ENCODE data around the gene PTH1R.

The PTH1R gene

GRCh38 chr3:46947981-46948791, 70.7 kb downstream of the PTH1R start:
- in situ Hi-C loops (cut with HindIII; ENCODE audit: low sequenced_read_pairs) = no loop called here
- no peak for TF ChIP-seq CTCF (IDR thresholded peaks at IDR 0.05; ENCODE audit: low read depth, low read length)
- DNase-seq (ENCODE audit: low read depth, low spot score) = no peak
- no peak overlapping the region for H3K4me3 ChIP-seq (ENCODE audit: low read depth, low read length)

GRCh38 chr3:46948830-46949671, 71.5 kb downstream of the PTH1R start:
- no peak for DNase-seq (ENCODE audit: low read depth, low spot score)
- in situ Hi-C loops (cut with HindIII; ENCODE audit: low sequenced_read_pairs) = no loop called here
- H3K4me3 ChIP-seq (ENCODE audit: low read depth, low read length) = no peak overlapping the region
- no peak for TF ChIP-seq CTCF (IDR thresholded peaks at IDR 0.05; ENCODE audit: low read depth, low read length)

- in situ Hi-C loops (cut with HindIII; ENCODE audit: low sequenced_read_pairs) = no loop called here
These were observed 72.7 kb downstream of the PTH1R start for GRCh38 chr3:46950177-46950576.

GRCh38 chr3:46950650-46951241, 73.2 kb downstream of the PTH1R start:
- no peak overlapping the region for H3K4me3 ChIP-seq (ENCODE audit: low read depth, low read length)
- no peak for TF ChIP-seq CTCF (IDR thresholded peaks at IDR 0.05; ENCODE audit: low read depth, low read length)
- DNase-seq (ENCODE audit: low read depth, low spot score) = no peak
- in situ Hi-C loops (cut with HindIII; ENCODE audit: low sequenced_read_pairs) = no loop called here

More at GRCh38 chr3:46950177-46950576, 72.7 kb downstream of the PTH1R start:
- DNase-seq (ENCODE audit: low read depth, low spot score) = no peak
- no peak overlapping the region for H3K4me3 ChIP-seq (ENCODE audit: low read depth, low read length)
- TF ChIP-seq CTCF (IDR thresholded peaks at IDR 0.05; ENCODE audit: low read depth, low read length) = no peak

GRCh38 chr3:46952813-46953212, 75.3 kb downstream of the PTH1R start:
- no peak overlapping the region for H3K4me3 ChIP-seq (ENCODE audit: low read depth, low read length)
- no peak for TF ChIP-seq CTCF (IDR thresholded peaks at IDR 0.05; ENCODE audit: low read depth, low read length)
- no peak for DNase-seq (ENCODE audit: low read depth, low spot score)
- in situ Hi-C loops (cut with HindIII; ENCODE audit: low sequenced_read_pairs) = no loop called here
